CD4-positive, alpha-beta T cell treated with Interleukin-15 for 4 hours (primary cell): ENCODE results near the gene LRRC3C.

ENCODE experiments used
- DNase-seq: peaks from one replicate; pipeline ENCODE4 v3.0.0-alpha.2; 2020; ENCODE audit warnings: low spot score

LRRC3C gene

GRCh38 chr17:39949028-39949427 is 21.5 kb downstream of the LRRC3C start:
- DNase-seq, result no peak

- no peak for DNase-seq
Measured at GRCh38 chr17:39950871-39951348, 23.4 kb downstream of the LRRC3C start.

- no peak for DNase-seq
Measured at GRCh38 chr17:39951924-39952679, 24.6 kb downstream of the LRRC3C start.

- DNase-seq, result peak; percentile 96
Measured at GRCh38 chr17:39952680-39953470, 25.3 kb downstream of the LRRC3C start.

GRCh38 chr17:39953471-39953888 is 25.9 kb downstream of the LRRC3C start:
- DNase-seq, result no peak

- no peak for DNase-seq
Measured at GRCh38 chr17:39954876-39955275, 27.3 kb downstream of the LRRC3C start.

DNA sequence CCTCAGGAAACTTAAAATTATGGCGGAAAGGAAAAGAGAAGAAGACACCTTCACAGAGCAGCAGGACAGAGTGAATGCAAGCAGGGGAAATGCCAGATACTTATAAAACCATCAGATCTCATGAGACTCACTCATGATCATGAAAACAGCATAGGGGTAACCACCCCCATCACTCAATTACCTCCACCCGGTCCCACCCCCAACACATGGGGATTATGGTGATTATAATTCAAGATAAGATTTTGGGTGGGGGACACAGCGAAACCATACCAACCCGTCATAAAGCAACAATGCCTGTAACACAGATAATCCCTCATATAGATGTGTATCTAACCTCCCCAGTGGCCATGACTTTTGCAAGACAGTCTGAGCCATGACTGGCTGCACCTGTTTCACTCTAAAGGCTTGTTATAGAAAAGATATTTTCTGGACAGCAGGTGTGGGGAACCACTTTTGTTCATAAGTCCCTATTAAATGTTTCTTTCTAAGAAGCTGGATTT is 28.2 kb downstream of the LRRC3C start:
- DNase-seq, result no peak

- no peak for DNase-seq
Measured at GRCh38 chr17:39960524-39961041, 33.1 kb downstream of the LRRC3C start.

DNA sequence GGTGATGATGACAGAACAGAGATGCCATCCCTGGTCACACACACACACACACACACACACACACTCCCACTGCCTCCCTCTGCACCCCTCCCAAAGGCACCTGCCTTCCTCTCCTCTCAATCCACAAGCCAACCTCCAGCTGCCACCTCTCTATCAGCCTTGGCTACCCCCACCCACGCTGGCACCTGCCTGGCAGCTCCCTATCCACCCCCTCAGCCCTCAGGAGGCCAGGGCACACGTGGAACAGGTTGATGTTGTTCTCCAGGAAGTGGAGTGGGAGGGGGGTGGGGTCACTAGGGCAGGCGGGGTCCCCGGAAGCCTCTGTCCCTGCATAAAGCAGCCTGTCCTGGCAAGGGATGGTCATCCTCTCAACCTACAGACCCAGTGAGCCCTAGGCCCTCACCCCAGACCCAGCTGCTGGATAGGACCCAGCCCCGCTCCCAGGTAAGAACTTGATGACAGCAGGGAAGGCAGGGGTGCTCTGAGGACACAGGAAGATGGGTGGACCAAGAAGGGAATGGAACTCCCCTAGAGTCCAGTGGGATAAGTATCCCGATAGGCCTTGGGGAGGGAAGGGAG is 35.2 kb downstream of the LRRC3C start, which contains the start of gene GSDMA:
TSS of gene GSDMA (plus strand) at position 363 of the 579 bp plus-strand sequence. CDS start 2,684 bp downstream, outside the sequence.
- no peak for DNase-seq

DNA sequence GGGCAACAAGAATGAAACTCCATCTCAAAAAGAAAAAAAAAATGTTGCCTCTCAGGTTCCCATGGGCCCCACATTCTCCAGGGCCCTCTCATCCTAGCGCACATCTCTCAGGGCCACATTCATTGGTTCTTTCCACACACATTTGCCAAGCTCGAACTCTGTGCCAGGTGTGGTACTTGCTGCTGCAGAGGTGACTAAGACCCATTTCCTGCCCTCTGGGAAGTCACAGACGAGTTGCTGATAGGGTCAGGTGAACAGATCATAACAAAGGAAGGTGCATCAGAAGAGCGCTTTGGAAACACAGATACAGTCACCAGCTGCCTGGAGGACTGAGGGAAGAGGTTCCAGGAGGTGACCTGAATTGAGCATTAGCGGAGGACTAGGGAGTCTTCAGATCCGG is 36.3 kb downstream of the LRRC3C start:
- DNase-seq, result peak; percentile 70

DNA sequence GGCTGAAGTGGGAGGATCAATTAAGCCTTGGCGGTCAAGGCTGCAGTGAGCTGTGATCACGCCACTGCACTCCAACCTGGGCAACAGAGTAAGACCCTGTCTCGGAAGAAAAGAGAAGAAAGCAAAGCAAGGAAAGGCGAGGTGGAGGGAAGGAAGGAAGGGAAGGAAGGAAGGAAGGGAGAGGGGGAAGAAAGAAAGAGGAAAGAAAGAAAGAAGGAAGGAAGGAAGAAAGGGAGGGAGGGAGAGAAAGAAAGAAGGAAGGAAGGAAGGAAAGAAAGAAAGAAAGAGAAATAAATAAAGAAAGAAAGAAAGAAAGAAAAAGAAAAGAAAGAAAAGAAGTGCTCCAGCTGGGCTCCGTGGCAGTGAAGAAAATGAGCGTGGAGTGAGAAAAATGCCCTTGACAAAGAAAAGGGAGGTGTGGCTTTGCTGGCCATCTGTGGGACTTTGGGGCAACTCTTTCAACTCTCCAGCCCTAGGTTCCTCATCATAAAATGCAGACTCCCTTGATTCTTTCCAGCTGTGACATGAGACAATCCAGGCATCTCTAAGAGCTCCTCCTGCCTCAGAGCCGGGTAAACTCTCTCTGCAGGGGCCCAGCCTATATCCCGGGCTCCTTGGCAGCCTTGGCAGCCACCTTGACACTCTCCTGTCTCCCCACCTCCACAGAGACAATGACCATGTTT is 37.6 kb downstream of the LRRC3C start:
- no peak for DNase-seq

DNA sequence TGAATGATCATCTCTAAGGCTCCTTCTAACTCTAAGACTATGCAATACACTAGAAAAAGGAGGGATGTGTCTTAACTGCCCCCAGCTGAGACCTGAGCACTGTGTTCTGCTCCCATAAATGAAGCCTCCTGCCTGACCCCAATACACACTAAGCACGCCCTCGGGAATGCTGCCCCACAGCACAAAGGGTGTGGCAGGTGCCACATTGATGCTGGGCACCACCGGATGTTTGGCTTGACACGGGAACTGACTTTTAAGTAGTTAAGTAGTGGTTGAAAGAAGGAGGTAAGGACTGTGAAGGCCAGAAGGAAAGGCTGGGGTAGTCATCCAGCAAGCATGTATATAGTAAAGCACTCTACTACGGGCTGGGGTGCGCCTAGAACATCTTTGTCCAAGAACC is 39.2 kb downstream of the LRRC3C start:
- no peak for DNase-seq

- DNase-seq, result no peak
Measured at GRCh38 chr17:39968761-39969160, 41.2 kb downstream of the LRRC3C start.

GRCh38 chr17:39969375-39969774 is 41.8 kb downstream of the LRRC3C start:
- no peak for DNase-seq

GRCh38 chr17:39970157-39970692 is 42.7 kb downstream of the LRRC3C start:
- no peak for DNase-seq

DNA sequence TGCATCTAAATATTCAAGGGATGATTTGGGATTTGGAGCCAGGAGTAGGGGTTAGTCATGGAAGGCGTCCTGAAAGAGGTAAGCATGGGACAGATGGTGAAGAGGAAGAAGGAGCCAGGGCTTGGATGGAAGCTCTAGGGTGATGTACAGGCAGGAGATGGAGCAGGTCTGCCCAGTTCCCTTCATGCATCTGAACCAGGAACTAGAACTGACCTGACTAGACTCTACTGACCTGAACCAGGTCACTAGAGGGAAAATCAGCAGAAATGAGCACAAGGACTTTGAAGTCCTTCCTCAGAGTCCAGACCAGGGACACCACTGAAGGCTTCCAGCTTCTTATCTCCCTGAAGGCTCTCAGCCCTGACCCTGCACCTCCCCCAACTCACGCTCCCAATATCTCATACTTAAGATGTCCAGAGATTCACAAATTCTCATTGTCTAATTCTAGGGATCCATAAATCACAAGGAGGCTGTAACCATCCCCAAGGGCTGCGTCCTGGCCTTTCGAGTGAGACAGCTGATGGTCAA is 43.6 kb downstream of the LRRC3C start:
- DNase-seq, result no peak

- no peak for DNase-seq
Measured at GRCh38 chr17:39972271-39972670, 44.7 kb downstream of the LRRC3C start.

- DNase-seq, result no peak
Measured at GRCh38 chr17:39973496-39973895, 46.0 kb downstream of the LRRC3C start.

DNA sequence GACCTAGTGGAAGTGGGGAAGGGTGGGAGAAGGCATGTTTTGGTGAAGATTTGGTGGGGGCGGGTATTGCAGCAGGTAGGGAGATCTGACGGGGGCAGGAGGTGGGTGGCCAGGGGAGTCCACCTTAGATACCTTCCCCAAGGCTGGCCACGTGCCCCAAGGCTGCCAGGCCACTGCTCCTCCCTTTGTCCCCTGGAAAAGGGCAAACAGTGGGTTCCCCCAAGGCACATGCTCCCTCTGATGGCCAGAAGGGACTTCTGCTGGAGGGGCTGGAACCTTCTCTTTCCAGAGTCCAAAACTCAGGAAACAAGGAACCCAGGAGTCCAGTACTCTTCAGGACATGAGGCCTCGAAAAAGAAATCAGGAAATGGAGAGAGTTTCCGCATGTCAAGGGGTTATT is 46.9 kb downstream of the LRRC3C start:
- no peak for DNase-seq

DNA sequence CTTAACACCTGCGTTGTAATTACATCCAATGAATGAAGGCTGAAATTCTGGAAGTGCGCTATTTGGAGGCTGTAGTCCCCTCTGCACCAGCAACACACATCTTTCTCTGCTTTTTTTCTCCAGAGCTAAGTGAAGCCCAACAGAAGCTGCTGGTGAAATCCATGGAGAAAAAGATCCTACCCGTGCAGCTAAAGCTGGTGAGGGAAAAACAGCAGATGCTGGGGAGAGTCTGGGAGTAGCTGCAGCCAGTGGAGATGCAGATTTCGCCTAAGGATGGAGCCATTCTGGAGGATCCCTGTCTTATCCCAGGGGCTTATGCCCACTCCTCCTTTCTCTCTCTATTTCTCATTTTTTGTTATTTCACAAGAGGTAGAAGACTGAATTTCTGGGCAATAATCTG is 48.3 kb downstream of the LRRC3C start:
- no peak for DNase-seq

DNA sequence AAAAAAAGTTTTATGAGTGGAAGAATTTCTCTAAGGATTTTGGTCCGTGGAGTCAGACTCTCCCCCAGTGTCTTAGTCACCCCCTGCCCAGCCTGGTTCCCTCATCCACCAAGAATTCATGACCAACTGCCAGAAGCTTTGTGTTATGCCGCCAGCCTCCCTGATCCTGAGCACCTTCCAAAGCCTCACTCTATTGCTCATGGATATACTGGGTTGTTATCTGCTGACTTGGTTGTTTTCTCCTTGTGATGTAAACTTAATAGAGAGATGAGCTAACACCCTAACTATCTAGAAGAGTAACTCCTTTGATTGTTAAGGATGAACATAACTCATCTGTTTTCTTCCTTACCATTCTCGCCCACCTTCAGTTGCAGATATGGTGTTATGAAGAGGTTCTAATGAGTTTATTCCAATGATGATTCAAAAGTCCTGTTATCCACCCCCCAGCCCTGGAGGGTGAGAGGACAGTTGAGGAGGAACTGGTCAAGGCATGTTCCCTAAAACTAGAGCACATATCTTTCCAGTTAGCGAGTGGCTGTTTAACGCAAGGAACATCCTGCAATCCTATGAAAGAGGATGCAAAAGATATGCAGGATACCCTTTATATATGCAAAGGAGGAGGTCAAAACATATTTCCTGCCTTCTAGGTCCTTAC is 51.6 kb downstream of the LRRC3C start:
- no peak for DNase-seq
